ENCODE data around the gene SCMH1. TPM values are rescaled to one million over a fixed set of nuclear protein-coding genes. Genes with fewer than 3 reads are reported as not detected.

Gene SCMH1
- polyA plus RNA-seq, 1 of the 3 experiments (the other 2 are of a cell fraction) = 38.5 TPM

DNA sequence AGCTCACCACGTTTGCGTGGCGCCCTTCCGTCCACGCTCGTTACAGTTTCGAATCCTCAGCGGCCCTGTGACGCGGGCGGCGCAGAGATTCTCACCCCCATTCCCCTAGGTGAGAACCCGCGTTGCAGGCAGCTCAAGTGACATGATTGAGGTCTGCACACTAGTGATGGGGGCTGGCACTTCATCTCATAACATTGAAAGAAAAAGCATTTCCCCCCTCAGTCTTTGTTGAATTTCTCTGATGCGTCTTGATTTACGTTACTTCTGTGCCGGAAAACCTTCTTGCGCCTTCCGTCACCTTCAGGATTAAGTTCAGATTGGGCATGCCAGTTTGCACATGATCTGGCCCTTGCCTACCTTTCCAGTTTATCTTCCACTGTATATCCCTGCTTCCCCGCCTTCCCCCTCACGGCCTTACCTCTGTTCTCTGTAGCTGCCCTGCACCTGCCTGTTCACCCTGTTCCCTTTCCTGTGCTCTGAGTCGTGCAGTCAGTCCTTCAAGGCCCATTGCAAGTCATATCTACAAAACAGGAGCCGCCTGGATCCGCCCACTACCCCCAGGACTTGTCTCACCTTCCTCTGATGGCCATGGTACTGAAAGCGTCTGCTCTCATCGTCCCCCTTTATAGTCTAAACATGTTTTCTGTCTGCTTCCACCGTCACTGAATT lies 261.5 kb downstream of the SCMH1 start:
- TF ChIP-seq FOXM1 (IDR thresholded peaks at IDR 0.05; ENCODE audit: low read depth) = no peak
- 0 out of 2 replicates have a peak, but pooled peaks have one; percentile 6 for TF ChIP-seq TAF1 (IDR thresholded peaks at IDR 0.05; ENCODE audit: borderline replicate concordance, low read depth, low read length)
- TF ChIP-seq, protein P1, sequence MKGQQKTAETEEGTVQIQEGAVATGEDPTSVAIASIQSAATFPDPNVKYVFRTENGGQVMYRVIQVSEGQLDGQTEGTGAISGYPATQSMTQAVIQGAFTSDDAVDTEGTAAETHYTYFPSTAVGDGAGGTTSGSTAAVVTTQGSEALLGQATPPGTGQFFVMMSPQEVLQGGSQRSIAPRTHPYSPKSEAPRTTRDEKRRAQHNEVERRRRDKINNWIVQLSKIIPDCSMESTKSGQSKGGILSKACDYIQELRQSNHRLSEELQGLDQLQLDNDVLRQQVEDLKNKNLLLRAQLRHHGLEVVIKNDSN (IDR thresholded peaks at IDR 0.05; ENCODE audit: borderline replicate concordance, low read depth) = no peak
- TF ChIP-seq, protein P2, sequence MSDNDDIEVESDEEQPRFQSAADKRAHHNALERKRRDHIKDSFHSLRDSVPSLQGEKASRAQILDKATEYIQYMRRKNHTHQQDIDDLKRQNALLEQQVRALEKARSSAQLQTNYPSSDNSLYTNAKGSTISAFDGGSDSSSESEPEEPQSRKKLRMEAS (IDR thresholded peaks at IDR 0.05; ENCODE audit: low read depth) = no peak
- TF ChIP-seq GATA2 (CRISPR knock-in tag; IDR thresholded peaks at IDR 0.05) = no peak
- TF ChIP-seq, protein P3, sequence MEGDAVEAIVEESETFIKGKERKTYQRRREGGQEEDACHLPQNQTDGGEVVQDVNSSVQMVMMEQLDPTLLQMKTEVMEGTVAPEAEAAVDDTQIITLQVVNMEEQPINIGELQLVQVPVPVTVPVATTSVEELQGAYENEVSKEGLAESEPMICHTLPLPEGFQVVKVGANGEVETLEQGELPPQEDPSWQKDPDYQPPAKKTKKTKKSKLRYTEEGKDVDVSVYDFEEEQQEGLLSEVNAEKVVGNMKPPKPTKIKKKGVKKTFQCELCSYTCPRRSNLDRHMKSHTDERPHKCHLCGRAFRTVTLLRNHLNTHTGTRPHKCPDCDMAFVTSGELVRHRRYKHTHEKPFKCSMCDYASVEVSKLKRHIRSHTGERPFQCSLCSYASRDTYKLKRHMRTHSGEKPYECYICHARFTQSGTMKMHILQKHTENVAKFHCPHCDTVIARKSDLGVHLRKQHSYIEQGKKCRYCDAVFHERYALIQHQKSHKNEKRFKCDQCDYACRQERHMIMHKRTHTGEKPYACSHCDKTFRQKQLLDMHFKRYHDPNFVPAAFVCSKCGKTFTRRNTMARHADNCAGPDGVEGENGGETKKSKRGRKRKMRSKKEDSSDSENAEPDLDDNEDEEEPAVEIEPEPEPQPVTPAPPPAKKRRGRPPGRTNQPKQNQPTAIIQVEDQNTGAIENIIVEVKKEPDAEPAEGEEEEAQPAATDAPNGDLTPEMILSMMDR (IDR thresholded peaks at IDR 0.05) = no peak
- TF ChIP-seq, protein P4, sequence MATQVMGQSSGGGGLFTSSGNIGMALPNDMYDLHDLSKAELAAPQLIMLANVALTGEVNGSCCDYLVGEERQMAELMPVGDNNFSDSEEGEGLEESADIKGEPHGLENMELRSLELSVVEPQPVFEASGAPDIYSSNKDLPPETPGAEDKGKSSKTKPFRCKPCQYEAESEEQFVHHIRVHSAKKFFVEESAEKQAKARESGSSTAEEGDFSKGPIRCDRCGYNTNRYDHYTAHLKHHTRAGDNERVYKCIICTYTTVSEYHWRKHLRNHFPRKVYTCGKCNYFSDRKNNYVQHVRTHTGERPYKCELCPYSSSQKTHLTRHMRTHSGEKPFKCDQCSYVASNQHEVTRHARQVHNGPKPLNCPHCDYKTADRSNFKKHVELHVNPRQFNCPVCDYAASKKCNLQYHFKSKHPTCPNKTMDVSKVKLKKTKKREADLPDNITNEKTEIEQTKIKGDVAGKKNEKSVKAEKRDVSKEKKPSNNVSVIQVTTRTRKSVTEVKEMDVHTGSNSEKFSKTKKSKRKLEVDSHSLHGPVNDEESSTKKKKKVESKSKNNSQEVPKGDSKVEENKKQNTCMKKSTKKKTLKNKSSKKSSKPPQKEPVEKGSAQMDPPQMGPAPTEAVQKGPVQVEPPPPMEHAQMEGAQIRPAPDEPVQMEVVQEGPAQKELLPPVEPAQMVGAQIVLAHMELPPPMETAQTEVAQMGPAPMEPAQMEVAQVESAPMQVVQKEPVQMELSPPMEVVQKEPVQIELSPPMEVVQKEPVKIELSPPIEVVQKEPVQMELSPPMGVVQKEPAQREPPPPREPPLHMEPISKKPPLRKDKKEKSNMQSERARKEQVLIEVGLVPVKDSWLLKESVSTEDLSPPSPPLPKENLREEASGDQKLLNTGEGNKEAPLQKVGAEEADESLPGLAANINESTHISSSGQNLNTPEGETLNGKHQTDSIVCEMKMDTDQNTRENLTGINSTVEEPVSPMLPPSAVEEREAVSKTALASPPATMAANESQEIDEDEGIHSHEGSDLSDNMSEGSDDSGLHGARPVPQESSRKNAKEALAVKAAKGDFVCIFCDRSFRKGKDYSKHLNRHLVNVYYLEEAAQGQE (IDR thresholded peaks at IDR 0.05; ENCODE audit: low read depth, low read length) = 0 out of 2 replicates have a peak, but pooled peaks have one; percentile 19
- no peak for TF ChIP-seq RFX5 (IDR thresholded peaks at IDR 0.05; ENCODE audit: low read length)
- Histone ChIP-seq H3K4me3 (ENCODE audit: low read depth in 2 of 2, low read length in 1 of 2) (peak overlapping the region; percentile 73 to 74), H3K27ac (ENCODE audit: low read depth in 2 of 2, low read length in 1 of 2) (peak overlapping the region; percentile 87 to 94), H3K36me3 (replicated peaks in 1 of 2; ENCODE audit: control insufficient read depth in 1 of 2, insufficient read depth in 2 of 2, low read length in 1 of 2) (peaks cover 21% of the 10 kb centered on the region in 2 experiments), H3K4me1 (ENCODE audit: control insufficient read depth in 1 of 2, insufficient read depth in 2 of 2, low read depth in 1 of 2, low read length in 1 of 2) (peaks cover 23 to 36% of the 10 kb centered on the region in 2 experiments), H3K79me2 (ENCODE audit: insufficient read depth) (peaks cover 56% of the 10 kb centered on the region), H3F3A (replicated peaks; ENCODE audit: insufficient read depth) (peaks cover 44% of the 10 kb centered on the region), H2AFZ (ENCODE audit: low read depth) (no peak overlapping the region), H3K4me2 (peak overlapping the region; percentile 94), H3K9me3 (no peaks in the 10 kb centered on the region), H3K27me3 (ENCODE audit: insufficient read depth) (no peaks in the 10 kb centered on the region), H3K9me2 (no peaks in the 10 kb centered on the region), H4K20me1 (ENCODE audit: insufficient read depth) (peaks cover 42% of the 10 kb centered on the region), H3K9ac (peak overlapping the region; percentile 87)
- DNase-seq = peak; percentile 44
- WGBS (ENCODE audit: low lambda C conversion rate) = 6% methylated on average over 23 of the region's 27 CpGs
- POLR2A ChIA-PET = interaction anchor here (1.4 to 2.3 kb wide), 2 partner anchors 23 to 289 kb away, joined by 3 to 14 read pairs; partner anchors contain the start of gene NFYC
- CTCF ChIA-PET = interaction anchor here (1.2 to 3.4 kb wide), 2 partner anchors 23 to 28 kb away, joined by 4 to 16 read pairs; no protein-coding TSS in a partner anchor

Measured in SK-N-SH (cell line).